Activated gamma-delta T cell treated with anti-CD3 and anti-CD28 coated beads, Interleukin-2, amount 50 U/mL, for 16 hours (primary cell): ENCODE data around the gene BLOC1S6.
"Not testable (repeated sequence)": the region's sequence is repeated elsewhere in the genome, so short reads cannot be mapped to it uniquely, and the experiment has no call there.

Experiments
- DNase-seq: peaks from one replicate; pipeline ENCODE4 v3.0.0-alpha.2; 2020; ENCODE audit warnings: low read depth

Gene BLOC1S6

DNA sequence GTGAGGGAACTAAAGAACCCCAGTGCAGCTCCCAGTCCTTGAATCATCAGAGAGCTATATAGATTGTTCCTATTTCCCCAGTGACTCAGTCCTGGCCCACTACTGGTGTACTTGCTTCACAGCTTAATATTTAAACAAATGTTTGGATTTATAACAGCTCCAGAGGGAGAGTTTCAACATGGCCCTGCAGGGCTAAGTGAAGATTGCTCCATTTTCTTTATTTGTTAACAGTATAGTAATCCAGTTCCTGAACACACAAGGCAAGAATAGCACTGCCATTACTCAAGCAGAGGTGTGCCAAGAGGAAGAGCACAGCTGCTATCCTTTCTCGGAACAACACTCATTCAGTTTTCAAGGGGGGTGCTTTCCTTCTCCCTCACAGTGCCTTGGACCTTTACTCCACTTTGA, 54.2 kb downstream of the BLOC1S6 start:
- DNase-seq = no peak

- DNase-seq = no peak
Observed at GRCh38 chr15:45641999-45642932, 55.1 kb downstream of the BLOC1S6 start.

DNA sequence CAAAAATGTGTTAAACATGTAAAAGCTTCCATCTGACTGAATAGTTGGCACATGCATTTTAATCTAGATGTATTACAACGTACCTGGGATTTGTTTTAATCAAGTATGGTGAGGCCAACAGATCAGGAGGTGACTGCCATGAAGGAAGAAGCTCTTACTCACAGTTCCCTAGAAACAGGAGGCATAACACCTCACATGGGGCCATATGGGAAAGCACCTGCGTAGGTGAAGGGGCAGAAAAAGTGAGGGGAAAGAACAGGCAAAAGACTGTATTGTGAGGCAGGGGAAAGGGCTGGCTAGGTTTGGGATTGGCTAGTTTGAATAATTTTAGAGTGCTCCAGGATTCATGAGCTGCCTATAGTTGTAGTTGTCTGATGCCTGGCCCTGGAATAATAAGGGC, 57.3 kb downstream of the BLOC1S6 start:
- DNase-seq = no peak

DNA sequence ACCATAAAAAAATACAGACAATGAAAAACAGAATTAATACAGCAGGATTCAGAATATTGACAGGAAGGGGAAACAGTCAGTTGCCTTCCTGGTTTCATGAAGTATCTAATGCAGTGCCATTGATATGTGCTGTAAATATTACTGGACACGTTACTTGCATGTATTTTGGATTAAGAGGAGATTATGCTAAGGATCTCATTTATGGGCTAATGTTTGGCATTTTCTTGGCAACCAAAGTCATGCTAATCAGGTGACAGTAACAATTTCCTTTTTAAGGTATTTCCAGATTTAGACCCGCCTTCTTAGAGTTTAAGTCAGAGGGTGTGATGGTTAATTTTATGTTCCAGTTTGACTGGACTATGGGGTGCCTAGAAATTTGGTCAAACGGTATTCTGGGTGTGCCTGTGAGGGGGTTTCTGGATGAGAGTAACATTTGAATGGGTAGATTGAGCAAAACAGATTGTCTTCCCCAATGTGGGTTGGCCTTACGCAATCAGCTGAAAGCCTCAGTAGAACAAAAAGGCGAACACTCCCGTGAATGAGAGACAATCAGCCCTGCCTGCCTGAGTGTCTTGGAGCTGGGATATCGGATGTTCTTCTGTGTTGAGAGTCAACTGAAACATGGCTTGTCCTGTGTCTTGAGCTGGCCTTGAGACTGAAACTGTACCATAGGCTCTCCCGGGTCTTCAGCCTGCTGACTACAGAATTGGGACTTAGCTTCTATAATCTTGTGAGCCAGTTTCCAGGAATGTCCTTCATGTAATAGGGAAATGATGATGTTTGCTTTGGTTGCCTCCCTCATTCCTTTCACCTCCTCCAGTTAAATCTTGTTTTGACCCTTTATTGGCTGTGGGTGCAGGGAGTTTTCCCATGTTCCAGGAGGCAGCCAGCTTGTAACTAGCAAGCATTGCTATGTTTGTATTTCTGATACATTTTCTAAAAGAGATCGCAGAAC, 58.1 kb downstream of the BLOC1S6 start:
- DNase-seq = no peak

- DNase-seq = no peak
Observed at GRCh38 chr15:45646220-45646619, 59.0 kb downstream of the BLOC1S6 start.

- no peak for DNase-seq
Observed at GRCh38 chr15:45647828-45648227, 60.6 kb downstream of the BLOC1S6 start.

GRCh38 chr15:45648521-45649200, 61.5 kb downstream of the BLOC1S6 start:
- no peak for DNase-seq

GRCh38 chr15:45650007-45650406, 62.8 kb downstream of the BLOC1S6 start:
- DNase-seq = not testable (repeated sequence)

GRCh38 chr15:45650889-45651525, 63.8 kb downstream of the BLOC1S6 start:
- DNase-seq = no peak

- DNase-seq = no peak
Observed at GRCh38 chr15:45653702-45654424, 66.7 kb downstream of the BLOC1S6 start.

DNA sequence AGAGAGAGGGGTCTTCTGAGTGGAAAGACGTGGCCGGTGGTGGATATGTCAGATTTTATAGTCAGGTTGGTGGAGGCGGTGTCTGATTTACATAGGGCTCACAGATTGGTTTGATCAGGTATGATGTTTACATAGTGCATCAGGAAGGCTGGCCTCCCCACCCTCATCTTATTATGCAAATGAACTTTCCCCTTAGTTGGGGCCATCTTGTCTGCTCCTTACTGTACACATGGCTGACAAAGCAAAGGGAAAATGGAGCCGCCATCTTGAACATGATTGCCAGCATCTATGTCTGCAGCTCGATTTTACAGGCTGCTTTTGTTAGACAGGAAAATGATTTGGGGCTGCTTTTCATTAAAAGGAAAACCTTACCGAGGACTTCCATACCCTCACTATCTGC, 67.6 kb downstream of the BLOC1S6 start:
- no peak for DNase-seq

- no peak for DNase-seq
Observed at GRCh38 chr15:45657254-45657653, 70.1 kb downstream of the BLOC1S6 start.

DNA sequence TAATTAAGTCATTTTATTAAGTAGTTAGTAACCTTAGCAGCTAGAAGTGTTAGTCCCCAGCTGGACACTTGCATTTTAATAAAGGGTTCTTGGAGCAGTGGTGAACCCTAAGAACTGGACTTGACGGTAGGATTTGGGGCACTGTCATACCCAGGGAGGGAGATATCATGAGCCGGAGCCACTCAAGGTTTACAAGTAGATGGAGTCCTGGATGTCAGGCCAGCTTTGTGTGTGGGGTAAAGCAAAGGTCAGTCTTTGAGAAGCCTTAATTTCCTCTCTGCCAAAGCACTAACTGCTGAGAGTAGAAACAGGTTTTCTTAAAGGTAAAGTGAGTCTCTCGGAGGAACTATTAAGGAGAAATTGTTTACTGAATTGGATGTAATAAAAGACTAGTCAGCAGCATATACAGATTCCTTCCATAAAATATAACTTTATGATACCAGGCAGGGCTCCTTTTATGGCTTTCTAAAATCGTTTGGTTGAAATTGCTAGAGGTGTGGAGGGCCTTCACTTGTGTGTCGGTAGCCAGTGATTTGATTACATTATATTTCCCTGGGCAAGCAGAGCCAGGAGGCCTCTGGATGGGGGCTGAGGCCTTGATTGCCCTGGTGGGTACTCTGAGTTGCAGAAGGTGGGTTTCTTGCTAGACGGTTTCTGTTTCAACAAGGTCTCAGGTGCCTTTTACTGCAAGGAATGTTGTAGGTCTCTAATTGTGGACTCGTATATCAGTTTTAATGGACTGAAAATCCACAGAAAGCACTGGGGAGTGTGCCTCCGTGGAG, 70.8 kb downstream of the BLOC1S6 start:
- no peak for DNase-seq
